ENCODE measurements around the gene GFOD2.
A peak's percentile ranks its signal among the peaks of the same experiment; 100 is the strongest.
"Not testable (repeated sequence)": the region's sequence is repeated elsewhere in the genome, so short reads cannot be mapped to it uniquely, and the experiment has no call there.

GFOD2 gene, protein sequence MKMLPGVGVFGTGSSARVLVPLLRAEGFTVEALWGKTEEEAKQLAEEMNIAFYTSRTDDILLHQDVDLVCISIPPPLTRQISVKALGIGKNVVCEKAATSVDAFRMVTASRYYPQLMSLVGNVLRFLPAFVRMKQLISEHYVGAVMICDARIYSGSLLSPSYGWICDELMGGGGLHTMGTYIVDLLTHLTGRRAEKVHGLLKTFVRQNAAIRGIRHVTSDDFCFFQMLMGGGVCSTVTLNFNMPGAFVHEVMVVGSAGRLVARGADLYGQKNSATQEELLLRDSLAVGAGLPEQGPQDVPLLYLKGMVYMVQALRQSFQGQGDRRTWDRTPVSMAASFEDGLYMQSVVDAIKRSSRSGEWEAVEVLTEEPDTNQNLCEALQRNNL

DNA sequence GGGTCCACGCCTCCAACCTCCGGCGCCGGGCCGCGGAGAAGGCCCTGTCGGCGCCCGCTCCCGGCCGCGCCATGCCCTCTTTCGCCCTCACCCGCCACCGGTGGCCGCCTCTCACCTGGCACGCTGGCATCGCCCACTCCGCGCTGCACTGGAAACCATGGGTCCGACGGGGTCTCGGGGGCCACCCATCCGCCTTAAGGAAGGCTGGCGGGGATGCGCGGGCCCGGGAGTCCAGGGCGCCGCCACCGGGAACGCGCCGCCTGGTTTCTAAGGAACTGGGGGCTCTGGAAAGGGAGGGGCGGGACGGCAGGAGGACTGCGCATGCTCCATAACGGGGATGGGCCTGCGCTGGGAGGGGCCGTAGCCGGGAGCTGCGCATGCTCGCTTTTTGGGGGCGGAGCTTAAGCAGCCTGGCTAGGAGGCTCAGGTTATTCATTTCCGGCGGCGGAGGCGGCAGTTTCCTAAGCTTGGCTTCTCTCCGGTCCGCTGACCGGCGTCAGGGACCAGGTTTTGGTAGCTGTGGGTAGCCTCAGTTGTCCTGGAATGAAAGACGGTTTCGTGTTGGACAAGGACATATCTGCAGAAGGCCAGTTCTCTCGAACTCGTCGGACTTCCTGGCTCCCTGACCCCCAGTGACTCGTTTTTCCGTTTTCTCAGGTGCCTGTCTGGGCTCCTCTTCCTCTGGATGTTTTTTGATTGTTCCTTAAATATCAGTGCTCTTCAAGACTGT, at the start of gene GFOD2:
Gene GFOD2 (minus strand): TSS at position 269 of the 730 bp plus-strand sequence. CDS start 33,601 bp downstream, outside the sequence.
- DNase-seq (ENCODE audit: low read depth in 2 of 3, low spot score in 2 of 3), result peak; percentile 96 to 99 (median 97)

DNA sequence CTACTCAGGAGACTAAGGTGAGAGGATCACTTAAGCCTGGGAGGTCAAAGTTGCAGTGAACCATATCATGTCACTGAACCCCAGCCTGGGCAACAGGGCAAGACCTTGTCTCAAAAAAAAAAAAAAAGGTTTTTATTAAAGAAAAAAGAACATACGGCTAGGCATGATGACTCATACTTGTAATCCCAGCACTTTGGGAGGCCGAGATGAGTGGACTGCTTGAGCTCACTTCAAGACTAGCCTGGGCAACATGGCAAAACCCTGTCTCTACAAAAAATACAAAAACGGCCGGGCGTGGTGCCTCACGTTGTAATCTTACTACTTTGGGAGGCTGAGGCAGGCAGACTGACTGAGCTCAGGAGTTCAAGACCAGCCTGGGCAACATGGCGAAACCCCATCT, 48.8 kb upstream of the GFOD2 start:
- DNase-seq (ENCODE audit: low read depth in 2 of 3, low spot score in 2 of 3), result no peak

DNA sequence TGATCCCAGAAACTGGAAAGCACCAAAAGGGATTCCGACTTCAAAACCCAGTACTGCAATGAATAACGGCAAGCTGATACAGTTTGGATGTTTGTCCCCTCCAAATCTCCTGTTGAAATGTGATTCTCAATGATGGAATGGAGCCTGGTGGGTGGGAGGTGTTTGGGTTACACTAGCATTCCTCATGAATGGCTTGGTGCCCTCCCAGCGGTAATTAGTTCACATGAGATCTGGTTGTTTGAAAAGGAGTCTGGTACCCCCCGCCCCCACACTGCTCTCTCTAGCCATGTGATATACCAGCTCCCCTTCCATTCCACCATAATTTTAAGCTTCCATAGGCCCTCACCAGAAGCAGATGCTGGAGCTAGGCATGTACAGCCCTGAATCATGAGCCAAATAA, 47.2 kb upstream of the GFOD2 start:
- DNase-seq (ENCODE audit: low read depth in 2 of 3, low spot score in 2 of 3), result no peak

DNA sequence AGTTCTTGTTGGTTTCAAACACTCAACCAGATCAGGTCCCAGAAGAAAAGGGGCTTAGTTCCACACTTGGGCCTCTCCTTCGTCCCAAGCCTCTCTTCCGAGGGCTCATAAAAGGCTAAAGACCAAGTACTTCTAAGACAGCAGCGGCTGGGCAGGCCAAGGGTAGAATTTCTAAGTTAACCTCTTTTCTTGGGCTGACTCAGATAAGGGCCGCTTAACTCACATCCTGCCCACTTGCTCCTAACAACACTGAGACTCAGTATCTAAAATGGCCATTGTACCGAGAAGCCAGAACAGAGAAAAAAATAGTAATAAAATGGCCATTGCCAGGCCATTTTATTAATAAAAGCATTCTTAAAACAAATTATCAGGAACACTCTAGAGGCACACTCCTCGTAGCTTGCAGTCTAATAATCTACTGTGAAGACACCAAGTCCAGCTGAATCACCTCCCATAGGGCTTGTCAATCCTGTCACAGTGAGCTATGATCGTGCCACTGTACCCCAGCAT, 45.1 kb upstream of the GFOD2 start:
- DNase-seq (ENCODE audit: low read depth in 2 of 3, low spot score in 2 of 3), result no peak

DNA sequence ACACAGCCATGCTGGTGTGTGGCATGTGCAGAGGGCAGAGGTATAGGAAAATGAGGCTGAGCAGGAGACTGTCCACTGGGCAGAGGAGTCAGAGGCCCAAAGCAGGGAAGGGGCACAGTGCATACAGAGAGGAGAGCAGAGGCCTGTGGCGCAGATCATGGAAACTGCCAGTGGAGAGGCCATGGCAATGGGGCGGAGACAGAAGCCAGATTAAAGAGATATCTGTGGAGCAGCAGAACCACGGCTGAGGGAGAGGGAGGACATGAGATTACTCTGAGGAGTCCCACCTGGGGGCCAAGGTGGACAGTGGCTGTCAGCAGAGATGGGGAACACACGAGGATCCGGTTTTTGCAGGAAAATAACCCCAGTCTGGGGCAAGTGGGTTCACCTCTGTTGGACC, 44.0 kb upstream of the GFOD2 start:
- DNase-seq (ENCODE audit: low read depth in 2 of 3, low spot score in 2 of 3), result no peak

DNA sequence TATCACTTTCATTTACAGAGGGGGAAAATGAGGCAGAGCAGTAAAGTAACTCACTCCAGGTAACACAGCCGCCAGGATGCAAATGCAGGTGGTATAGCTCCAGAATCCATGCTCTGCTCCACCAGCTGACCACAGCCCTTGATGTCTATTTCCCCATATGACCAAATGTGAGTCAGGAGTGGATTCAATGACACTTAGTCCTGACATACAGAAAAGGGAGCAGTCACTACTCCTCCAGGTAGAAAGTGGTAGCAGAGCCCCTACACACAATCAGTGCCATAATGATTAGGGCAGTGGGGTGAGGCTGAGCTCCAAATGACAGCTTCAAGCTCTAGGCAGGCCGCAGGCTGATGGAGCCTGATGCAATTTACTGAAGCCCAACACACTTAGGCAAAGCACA, 43.3 kb upstream of the GFOD2 start:
- DNase-seq (ENCODE audit: low read depth in 2 of 3, low spot score in 2 of 3), result no peak

DNA sequence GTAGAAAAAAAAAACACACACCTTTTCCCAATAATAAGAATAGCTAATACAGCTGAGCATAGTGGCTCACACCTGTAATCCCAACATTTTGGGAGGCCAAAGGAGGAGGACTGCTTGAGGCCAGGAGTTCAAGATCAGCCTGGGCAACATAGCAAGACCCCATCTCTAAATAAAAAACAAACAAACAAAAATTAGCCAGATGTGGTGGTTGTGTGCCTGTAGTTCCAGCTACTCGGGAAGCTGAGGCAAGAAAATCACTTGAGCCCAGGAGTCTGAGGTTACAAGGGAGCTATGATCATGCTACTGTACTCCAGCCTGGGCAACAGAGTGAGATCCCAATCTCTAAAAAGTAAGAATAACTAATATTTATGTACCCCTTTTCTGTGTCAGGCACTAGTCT, 42.8 kb upstream of the GFOD2 start:
- no peak for DNase-seq (ENCODE audit: low read depth in 2 of 3, low spot score in 2 of 3)

DNA sequence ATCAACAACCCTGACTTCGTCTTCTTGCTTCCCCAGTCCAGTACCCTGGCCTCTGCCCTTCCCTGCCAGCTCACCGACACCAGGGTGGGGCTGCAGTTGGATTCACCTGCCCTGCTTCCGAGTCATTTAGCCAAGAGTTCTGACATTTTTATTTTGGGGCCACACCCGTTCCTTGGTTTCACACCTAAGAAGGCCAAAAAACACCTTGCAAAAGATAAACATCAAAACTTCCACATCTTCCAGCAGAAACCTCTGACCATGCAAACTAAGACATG, 41.8 kb upstream of the GFOD2 start:
- DNase-seq (ENCODE audit: low read depth in 2 of 3, low spot score in 2 of 3), result no peak

DNA sequence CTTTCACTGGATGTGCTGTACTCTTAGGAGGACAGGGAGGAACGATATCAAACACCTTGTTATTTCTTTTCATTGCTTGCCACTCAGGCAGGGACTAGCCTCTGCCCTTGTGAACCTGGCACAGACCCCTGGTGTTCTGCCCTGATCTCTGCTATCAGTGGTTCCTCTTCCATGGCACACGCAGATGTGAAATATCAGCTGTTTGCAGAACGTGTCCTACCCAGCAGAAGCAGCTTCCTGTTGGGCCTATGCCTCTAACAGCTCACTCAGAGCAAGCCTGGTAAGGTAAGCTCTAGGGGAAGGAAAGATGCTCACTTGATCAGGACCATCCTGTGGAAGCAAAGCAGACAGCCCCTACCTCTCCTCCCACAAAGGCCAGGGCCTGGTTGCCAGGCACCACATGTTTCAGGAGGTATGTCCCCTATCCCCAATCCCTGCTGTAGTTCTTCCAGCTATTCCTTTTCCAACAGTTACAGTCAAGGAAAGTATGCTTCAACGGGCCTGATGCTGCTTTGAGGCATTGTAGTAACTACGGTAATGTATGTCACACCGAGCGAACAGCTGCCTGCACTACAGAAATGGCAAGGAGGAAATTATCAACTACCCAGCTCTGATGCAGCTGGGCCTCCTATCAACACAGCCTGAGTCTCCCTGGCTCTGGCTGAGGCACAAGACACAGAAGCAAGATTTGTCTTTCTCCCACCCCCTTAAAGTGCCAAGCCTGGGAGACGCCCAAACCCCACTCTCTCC, 41.3 kb upstream of the GFOD2 start:
- DNase-seq (ENCODE audit: low read depth in 2 of 3, low spot score in 2 of 3), result no peak

DNA sequence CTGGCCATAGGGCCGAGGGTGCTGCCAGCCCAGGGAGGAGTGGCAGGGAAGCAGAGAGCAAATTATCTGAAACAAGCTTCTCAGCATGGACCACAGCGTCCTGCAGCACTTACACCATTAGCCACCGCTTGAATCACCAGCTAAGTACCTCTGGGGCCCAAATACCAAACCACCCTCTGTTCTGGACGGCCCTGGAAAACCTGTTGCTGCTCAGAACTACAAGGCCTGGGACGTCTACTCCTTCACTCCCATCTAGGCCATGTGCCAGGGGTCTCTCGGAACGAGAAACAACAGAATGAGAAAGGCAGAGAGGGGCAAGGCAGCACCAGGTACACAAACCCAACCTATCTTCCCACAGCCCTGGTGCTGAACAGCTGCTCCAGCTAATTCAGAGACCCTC, 39.9 kb upstream of the GFOD2 start:
- no peak for DNase-seq (ENCODE audit: low read depth in 2 of 3, low spot score in 2 of 3)

DNA sequence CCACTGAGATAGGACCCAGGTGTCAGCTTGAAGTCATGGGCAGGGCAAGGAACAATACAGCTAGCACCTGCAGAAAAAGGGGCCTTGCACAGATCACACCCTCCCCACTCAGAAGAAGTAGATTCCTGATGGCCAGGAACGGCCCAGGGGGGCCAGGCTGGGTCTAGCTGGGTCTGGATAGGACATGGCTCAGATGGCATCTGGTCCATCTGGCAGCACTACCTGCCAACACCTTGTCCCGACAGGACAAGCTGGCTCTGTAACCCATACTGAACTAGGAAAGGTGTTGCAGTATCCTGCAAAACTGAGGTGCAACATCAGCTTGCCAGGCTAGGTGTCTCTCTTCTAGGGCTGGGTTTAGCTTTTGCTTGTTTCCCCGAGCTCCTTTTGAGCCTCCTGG, 38.9 kb upstream of the GFOD2 start:
- no peak for DNase-seq (ENCODE audit: low read depth in 2 of 3, low spot score in 2 of 3)

DNA sequence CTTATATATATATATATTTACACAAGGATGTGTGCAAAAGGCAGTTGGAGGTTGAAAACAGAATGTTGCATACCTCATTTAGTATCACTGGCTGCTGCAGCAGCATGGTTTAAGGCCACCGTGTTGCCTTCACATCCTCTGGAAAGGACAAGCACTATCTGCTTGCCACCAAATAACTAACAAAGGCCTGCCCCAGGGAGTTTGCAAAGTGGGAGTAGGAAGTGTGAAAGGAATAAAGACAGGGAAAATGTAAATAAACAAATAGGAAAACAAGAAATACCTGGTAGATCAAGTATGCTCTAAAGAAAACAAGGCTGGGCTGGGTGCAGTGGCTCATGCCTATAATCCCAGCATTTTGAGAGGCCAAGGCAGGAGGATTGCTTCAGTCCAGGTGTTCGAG, 33.5 kb upstream of the GFOD2 start:
- no peak for DNase-seq (ENCODE audit: low read depth in 2 of 3, low spot score in 2 of 3)

DNA sequence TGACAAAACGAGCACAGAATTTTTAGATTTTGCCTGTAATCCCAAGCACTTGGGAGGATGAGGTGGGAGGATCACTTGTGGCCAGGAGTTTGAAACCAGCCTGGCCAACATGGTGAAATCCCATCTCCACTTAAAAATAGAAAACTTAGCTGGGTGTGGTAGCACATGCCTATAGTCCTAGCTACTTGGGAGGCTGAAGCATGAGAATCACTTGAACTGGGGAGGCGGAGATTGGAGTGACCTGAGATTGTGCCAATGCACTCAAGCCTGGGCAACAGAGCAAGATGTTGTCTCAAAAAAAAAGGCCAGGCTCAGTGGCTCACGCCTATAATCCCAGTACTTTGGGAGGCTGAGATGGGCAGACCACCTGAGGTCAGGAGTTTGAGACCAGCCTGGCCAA, 32.2 kb upstream of the GFOD2 start:
- not testable (repeated sequence) for DNase-seq (ENCODE audit: low read depth in 2 of 3, low spot score in 2 of 3)

DNA sequence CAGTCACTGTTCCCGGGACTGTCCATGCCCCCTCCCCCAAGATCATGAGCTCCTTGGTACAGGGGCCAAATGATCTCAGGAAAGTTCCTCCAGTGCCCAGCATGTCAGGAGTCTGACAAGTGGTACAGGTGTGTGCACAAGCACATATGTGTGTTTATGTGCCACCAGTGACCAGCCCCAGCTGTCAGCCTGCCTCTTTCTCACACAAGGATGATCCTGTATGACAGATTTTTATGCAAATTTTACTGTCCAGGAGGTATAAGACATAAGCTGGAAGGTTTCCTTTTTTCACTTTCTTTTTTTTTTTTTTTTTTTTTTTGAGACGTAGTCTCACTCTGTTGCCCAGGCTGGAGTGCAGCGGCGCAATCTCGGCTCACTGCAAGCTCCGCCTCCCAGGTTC, 31.4 kb upstream of the GFOD2 start:
- DNase-seq (ENCODE audit: low read depth in 2 of 3, low spot score in 2 of 3), result no peak

DNA sequence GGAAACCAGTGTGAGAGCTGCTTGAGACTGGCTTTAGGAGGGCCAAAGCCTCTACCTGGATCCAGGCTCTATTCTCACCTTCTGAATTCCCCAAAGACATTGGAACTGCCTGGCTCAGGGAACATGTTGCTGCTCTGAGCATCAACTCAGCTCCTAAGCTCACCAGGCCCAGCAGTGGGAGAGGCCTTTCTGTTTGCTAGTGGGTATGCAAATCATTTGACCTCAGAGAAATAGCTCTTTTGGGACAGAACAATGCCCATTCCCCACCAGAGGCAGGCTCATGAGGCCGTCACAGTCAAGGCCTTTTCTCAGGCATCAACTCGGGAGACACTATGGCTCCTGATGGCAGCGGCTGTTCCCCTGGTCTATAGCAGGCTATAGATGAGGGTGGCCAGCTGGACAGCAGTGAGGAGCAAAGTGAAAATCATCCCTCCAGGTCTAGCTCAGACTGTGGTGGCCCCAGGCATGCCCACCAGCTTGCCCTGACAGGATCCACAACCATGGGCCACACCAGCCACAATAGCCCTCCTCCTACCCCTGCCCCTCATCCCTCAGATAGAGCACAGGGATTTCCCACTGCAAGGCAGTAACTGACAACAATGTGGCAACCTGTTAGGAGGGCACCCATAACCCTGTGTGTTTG, 30.4 kb upstream of the GFOD2 start:
- no peak for DNase-seq (ENCODE audit: low read depth in 2 of 3, low spot score in 2 of 3)

DNA sequence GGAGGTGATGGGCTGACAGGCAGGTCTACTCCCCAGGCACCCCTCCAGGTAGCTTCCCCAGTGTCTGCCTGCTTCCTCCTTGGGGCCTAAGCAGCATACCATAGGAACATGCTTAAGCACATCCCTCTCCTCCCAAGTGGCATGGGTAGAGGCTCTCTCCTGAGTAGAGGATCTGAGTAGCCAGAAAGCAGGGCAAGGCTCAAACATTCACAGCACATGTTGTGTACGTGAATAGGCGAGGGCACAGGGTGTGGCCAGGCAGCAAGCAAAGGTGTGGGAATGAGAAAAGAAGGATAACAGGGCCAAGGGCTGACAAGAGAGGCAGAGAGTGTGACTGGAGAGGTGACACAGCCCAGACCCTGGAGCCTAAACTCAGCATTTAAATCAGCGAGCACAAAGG, 29.7 kb upstream of the GFOD2 start:
- no peak for DNase-seq (ENCODE audit: low read depth in 2 of 3, low spot score in 2 of 3)

DNA sequence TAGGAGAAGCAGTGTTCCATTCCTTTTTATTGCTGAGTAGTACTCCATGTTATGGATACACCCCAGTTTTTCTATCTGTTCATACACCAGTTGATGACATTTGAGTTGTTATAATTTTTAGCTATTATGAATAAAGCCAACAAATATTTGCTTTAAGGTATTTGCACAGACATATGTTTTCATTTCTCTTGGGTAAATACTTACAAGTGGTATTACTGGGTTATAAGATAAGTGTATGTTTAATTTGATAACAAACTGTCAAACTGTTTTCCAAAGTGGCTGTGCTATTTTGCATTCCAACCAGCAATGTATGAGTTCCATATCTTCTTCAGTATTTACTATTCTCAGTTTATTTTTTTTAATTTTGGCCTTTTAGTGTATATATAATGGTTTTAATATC, 27.7 kb upstream of the GFOD2 start:
- no peak for DNase-seq (ENCODE audit: low read depth in 2 of 3, low spot score in 2 of 3)

DNA sequence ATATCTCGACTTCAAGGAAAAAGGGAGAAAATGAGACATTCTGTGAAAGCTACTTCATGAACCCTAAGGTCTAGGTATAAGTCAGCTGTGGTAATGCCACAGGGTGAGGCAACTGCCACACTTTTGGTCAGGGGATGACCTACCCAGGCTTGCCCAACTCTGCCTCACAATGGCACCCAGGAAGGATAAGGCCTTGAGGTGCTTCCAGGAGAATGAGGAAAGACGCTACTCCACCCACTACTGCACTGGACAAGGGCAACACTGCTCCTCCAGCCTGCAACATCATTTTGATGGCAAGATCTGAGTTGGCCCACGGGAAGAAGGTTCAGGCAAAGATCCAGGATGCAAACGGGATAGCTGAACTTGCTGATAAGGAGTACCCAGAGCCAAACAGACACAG, 22.0 kb upstream of the GFOD2 start:
- no peak for DNase-seq (ENCODE audit: low read depth in 2 of 3, low spot score in 2 of 3)

DNA sequence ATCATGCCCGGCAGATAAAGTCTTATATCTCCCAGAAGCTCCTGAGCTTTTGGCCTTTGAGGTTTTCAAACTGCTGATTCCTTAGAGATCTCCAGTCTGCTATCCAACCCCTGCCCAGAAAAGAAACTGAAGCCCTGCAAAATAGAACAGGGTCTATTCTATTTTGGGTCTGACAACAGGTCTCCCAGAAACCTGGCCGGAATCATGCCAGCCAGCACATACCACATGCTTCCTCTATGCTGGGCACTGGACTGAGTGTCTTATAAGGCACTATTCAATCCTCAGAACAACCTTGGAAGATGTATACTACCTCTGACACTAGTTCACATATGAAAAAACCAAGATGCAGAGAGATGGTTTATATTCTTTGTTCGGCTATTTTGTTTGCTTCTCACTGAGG, 21.3 kb upstream of the GFOD2 start:
- no peak for DNase-seq (ENCODE audit: low read depth in 2 of 3, low spot score in 2 of 3)

DNA sequence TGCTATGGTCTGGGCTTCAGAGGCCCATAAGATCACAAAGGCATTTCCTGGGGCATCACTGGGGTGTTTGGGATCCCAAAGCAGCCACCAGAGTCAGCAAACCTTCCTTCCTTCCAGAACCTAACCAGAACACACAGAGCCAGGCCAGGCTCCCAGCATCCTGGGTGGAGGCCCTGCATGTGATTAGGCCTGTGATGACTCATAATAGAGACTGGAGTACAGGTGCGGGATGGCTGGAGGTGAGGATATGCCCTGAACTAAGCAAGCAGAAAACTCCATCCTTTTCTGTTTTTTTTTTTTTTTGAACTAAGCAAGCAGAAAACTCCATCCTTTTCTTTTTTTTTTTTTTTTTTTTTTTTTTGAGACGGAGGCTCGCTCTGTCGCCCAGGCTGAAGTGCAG, 17.7 kb upstream of the GFOD2 start:
- DNase-seq (ENCODE audit: low read depth in 2 of 3, low spot score in 2 of 3), result no peak

DNA sequence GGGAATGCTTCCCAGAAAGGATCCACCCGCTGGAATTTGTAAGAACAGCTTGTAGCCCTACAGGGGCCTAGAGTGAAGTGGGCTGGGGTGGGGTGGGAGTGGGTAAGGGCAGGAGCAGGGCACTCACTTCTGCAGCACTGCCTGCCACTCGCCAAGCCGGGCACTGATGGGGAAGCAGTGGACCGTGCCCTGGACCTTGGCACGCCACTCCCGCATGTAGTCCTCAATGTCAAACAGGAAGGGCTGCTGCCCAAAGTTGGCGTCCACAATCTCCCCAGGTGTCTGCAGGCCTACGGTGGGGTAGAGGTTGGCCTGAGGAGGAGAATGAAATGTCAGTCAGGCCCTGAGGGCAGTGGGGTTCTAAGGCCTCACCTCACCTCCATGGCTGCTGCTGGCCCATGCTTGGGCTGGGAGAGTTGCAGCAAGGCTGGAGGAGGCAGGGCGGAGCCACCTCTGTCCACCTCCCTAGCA, 15.7 kb upstream of the GFOD2 start:
- DNase-seq (ENCODE audit: low read depth in 2 of 3, low spot score in 2 of 3), result no peak
